Raji (cell line): ENCODE data around the gene ALDH1A2.

Source experiments
- POLR2A ChIP-seq: IDR thresholded peaks from 2 replicates; pipeline ENCODE4 v1.6.1; 2011; ENCODE audit warnings: low read depth, low read length, control low read depth; ENCODE audit not compliant: insufficient read depth

ALDH1A2 gene

GRCh38 chr15:58065445-58066041, at the start of gene ALDH1A2:
Gene ALDH1A2 (minus strand): TSS chr15:58065711. CDS start chr15:58065650, 61 bp downstream.
- no peak for TF ChIP-seq POLR2A

- no peak for TF ChIP-seq POLR2A
Observed at GRCh38 chr15:58114812-58115211, 49.3 kb upstream of the ALDH1A2 start.

- no peak for TF ChIP-seq POLR2A
Observed at GRCh38 chr15:58114388-58114787, 48.9 kb upstream of the ALDH1A2 start.

DNA sequence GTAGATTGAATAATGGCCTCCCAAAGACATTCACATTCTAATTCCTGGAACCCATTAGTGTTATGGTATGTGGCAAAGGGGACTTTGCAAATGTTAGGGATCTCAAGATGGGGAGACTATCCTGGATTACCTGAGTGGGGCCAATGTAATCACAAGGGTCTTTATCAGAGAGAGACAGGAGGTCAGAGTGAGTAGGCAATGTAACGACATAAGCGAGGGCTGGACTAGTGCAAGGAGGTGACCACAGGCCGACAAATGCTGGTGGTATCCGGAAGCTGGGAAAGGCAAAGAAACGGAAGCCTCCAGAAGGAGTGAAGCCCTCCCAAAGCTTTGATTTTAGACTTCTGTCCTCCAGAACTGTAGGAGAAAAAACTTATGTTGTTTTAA, 46.2 kb upstream of the ALDH1A2 start:
- no peak for TF ChIP-seq POLR2A

- no peak for TF ChIP-seq POLR2A
Observed at GRCh38 chr15:58110999-58111717, 45.6 kb upstream of the ALDH1A2 start.

GRCh38 chr15:58109419-58109818, 43.9 kb upstream of the ALDH1A2 start:
- TF ChIP-seq POLR2A = no peak

DNA sequence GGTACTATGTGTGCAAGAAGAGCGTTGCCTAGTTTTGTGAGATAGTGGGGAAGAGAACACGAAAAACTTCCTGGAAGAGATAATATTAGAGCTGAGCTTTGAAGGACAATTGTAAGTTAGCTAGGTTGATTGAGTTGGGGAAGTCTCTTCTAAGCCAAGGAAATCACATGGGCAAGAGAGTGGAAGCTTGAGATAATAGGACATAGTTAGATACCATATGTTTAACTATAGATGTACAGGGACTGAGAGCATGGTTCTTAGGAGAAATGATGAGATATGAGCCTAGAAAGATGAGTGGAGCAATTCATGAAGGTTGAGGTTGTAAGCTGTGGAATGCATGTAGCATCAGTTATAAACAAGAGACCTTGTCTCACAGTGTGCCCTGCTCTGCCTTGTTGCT, 42.6 kb upstream of the ALDH1A2 start:
- no peak for TF ChIP-seq POLR2A

DNA sequence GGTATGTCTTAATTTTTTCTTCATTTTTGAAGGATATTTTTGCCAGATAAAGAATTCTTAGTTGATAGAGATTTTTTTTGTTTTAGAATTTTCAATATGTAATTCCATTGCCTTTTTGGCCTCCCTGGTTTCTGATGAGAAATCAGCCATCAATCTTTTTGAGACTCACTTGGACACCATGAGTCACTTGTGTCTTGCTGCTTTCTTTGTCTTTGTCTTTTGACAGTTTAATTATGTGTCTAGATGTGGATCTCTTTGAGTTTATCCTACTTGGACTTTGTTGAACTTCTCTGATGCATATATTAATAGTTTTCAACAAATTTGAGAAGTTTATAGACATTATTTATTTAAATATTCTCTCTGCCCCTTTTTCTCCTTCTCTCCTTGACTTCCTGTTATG, 38.0 kb upstream of the ALDH1A2 start:
- TF ChIP-seq POLR2A = no peak

GRCh38 chr15:58096529-58097084, 31.1 kb upstream of the ALDH1A2 start:
- no peak for TF ChIP-seq POLR2A

DNA sequence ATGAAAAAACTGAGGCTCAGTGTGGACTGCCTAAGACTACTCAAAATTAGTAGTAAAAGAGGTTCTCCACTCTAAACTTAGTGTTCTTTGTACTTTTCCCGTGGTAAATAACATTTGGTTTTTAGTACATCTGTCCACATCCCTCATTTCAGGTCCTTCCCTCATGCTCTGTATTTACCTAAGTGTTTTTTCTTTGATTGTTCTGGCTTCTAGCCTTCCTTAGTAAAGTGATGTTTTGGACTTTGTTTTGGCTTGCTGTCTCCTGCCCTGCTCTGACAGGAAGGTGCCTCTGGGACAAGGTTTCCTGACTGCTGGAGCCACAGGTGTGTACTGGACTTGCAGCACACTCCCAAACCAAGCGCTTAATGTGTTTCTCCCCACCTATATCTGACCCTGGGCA, 29.9 kb upstream of the ALDH1A2 start:
- no peak for TF ChIP-seq POLR2A

- no peak for TF ChIP-seq POLR2A
Observed at GRCh38 chr15:58087871-58088270, 22.4 kb upstream of the ALDH1A2 start.

GRCh38 chr15:58086491-58086890, 21.0 kb upstream of the ALDH1A2 start:
- TF ChIP-seq POLR2A = no peak

DNA sequence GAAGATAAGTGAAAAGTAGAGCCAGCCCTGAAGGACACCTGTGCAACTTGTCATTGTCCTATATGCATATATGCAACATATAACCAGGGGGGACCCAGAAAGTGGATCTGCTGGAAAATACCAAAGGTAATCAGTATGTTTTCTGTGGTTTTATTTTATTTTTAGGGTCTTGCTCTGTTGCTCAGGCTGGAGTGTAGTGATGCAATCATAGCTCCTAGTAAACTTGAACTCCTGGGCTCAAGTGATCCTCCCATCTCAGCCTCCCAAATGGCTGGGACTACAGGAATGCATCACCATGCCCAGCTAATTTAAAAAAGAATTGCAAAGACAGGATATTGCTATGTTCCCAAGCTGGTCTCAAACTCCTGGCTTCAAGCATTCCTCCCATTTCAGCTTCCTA, 18.0 kb upstream of the ALDH1A2 start:
- TF ChIP-seq POLR2A = no peak

- TF ChIP-seq POLR2A = no peak
Observed at GRCh38 chr15:58081891-58082290, 16.4 kb upstream of the ALDH1A2 start.

DNA sequence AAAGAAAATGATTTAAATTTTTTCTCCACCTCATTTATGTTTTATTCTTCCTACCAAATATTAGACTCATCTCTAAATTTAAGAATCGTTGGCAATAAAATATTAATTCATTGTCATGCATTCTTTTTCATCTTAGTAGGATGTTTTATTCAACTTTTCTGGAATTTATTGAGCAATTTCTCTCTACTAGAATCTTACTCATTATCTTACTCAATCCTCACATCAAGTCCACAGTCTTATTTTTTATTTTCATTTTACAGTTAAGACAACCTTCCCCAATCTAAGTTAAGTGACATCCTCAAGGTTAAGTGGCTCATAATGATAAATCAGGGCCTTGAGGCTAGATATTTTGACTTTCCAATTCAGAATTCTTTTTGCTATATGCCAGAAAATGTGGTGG, 15.9 kb upstream of the ALDH1A2 start:
- TF ChIP-seq POLR2A = no peak

DNA sequence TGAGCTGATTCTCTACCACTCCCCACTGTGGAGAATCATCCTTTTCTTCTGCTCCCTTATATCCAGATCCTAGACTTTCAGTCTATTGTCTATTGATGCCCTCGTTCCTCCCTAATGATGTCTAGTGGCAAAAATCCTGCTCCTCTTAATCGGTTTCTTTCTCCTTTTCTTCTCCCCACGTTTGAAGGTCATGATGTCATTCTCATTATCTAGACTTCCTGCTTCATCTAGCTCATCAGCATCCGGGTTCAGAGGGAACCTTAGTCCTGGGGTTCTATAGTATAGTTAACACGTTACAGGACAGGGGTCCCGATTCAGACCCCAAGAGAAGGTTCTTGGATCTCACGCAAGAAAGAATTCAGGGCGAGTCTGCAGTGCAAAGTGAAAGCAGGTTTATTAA, 14.9 kb upstream of the ALDH1A2 start:
- no peak for TF ChIP-seq POLR2A
